GM23338 (cell line): ENCODE results near the gene HEXB. TPM values are rescaled to one million over a fixed set of nuclear protein-coding genes. Genes with fewer than 3 reads are reported as not detected.
A peak's percentile ranks its signal among the peaks of the same experiment; 100 is the strongest.

Source experiments
- ATAC-seq: fragments of 200-7000 bp; cut with Tn5 transposase; 3 replicates; pipeline ENCODE4 v1.9.1; 2020
- DNase-seq: peaks from one replicate; pipeline ENCODE4 v3.0.0-alpha.2; 2015; ENCODE audit warnings: low spot score
- H2AFZ ChIP-seq: fragments of 200-600 bp; sonication (generic); 2 replicates; pipeline ENCODE4 v1.8.0; 2016; ENCODE audit warnings: antibody characterized with exemption, mild to moderate bottlenecking, moderate library complexity
- H3F3A ChIP-seq: fragments of 200-600 bp; sonication (generic); replicated peaks from 2 replicates; pipeline ENCODE4 v1.8.0; 2017; ENCODE audit warnings: antibody characterized with exemption, mixed run types, low read depth
- H3K27ac ChIP-seq: fragments of 200-600 bp; sonication (generic); 2 replicates; pipeline ENCODE4 v1.6.1; 2016; ENCODE audit warnings: low read depth
- H3K27me3 ChIP-seq: fragments of 200-600 bp; sonication (generic); 2 replicates; pipeline ENCODE4 v1.8.0; 2016; ENCODE audit warnings: mild to moderate bottlenecking, mixed run types, moderate library complexity; ENCODE audit not compliant: insufficient read depth
- H3K36me3 ChIP-seq: fragments of 200-600 bp; sonication (generic); 2 replicates; pipeline ENCODE4 v1.8.0; 2016; ENCODE audit warnings: mild to moderate bottlenecking; ENCODE audit not compliant: insufficient read depth
- H3K4me1 ChIP-seq: fragments of 200-600 bp; sonication (generic); 2 replicates; pipeline ENCODE4 v1.8.0; 2016; ENCODE audit warnings: mild to moderate bottlenecking, moderate library complexity; ENCODE audit not compliant: insufficient read depth
- H3K4me2 ChIP-seq: fragments of 200-600 bp; sonication (generic); 2 replicates; pipeline ENCODE4 v1.7.1; 2017; ENCODE audit warnings: mixed run types
- H3K4me3 ChIP-seq: fragments of 200-600 bp; sonication (generic); 2 replicates; pipeline ENCODE4 v1.6.1; 2016; ENCODE audit warnings: mixed run types
- H3K79me2 ChIP-seq: fragments of 200-600 bp; sonication (generic); replicated peaks from 2 replicates; pipeline ENCODE4 v1.8.0; 2017; ENCODE audit warnings: mild to moderate bottlenecking; ENCODE audit not compliant: insufficient read depth
- H3K9me2 ChIP-seq: fragments of 200-600 bp; sonication (generic); 2 replicates; pipeline ENCODE4 v1.8.0; 2017; ENCODE audit not compliant: insufficient read depth
- H4K20me1 ChIP-seq: fragments of 200-600 bp; sonication (generic); replicated peaks from 2 replicates; pipeline ENCODE4 v1.8.0; 2017; ENCODE audit warnings: mild to moderate bottlenecking; ENCODE audit not compliant: insufficient read depth
- H3K27ac Mint-ChIP-seq: 2 replicates; pipeline ENCODE4 v1.8.0; 2020; ENCODE audit warnings: inconsistent platforms, mild to moderate bottlenecking, moderate library complexity, mixed read lengths
- H3K27me3 Mint-ChIP-seq: 3 replicates; pipeline ENCODE4 v1.8.0; 2022; ENCODE audit warnings: low read depth, mild to moderate bottlenecking, moderate library complexity, mixed read lengths, inconsistent platforms; ENCODE audit not compliant: insufficient read depth, poor library complexity
- H3K36me3 Mint-ChIP-seq: 3 replicates; pipeline ENCODE4 v1.8.0; 2021; ENCODE audit warnings: low read depth, mild to moderate bottlenecking, inconsistent platforms, moderate library complexity, mixed read lengths
- H3K4me1 Mint-ChIP-seq: 3 replicates; pipeline ENCODE4 v1.8.0; 2020; ENCODE audit warnings: mild to moderate bottlenecking, inconsistent platforms, mixed read lengths
- H3K4me3 Mint-ChIP-seq: 3 replicates; pipeline ENCODE4 v1.8.0; 2021; ENCODE audit warnings: moderate library complexity, mild to moderate bottlenecking, inconsistent platforms, mixed read lengths
- H3K9me3 Mint-ChIP-seq: 3 replicates; pipeline ENCODE4 v1.8.0; 2020; ENCODE audit warnings: moderate library complexity, mild to moderate bottlenecking, inconsistent platforms, mixed read lengths
- NANOG ChIP-seq: IDR thresholded peaks from 2 replicates; pipeline ENCODE4 v1.6.1; 2016; ENCODE audit warnings: antibody characterized with exemption, borderline replicate concordance
- polyA plus RNA-seq: library from polyadenylated mRNA; unstranded; fragments of >200 nt; fragmentation: Nextera tagmentation; extraction: Ambion mirVana; gene quantifications from 2 replicates; pipeline ENCODE4 v1.2.1, GENCODE V29; 2016
- total RNA-seq: library from RNA; depleted of rRNA; stranded (reverse); fragments of >200 nt; shearing (Covaris generic); gene quantifications from 2 replicates; pipeline ENCODE4 v1.2.3, GENCODE V29; 2014
- TF ChIP-seq, protein P1 (sequence below): fragments of 250-450 bp; sonication (Bioruptor Pico); IDR thresholded peaks from 2 replicates; pipeline ENCODE4 v1.5.0; 2020; ENCODE audit warnings: mild to moderate bottlenecking, moderate library complexity
- TF ChIP-seq, protein P2 (sequence below): IDR thresholded peaks from one replicate; pipeline ENCODE4 v1.6.1; 2018; ENCODE audit warnings: antibody characterized with exemption; ENCODE audit not compliant: unreplicated experiment
- TF ChIP-seq, protein P3 (sequence below), 2 experiments: fragments of 200-600 bp in 1 of 2; sonication (generic) in 1 of 2; conservative IDR thresholded peaks; 2 replicates each; pipeline versions ENCODE4 v1.5.1 to v1.6.1; 2016 to 2017; ENCODE audit warnings: antibody characterized with exemption in 2 of 2, low read depth in 2 of 2, mild to moderate bottlenecking in 2 of 2, moderate library complexity in 1 of 2

Gene HEXB
- total and polyA plus RNA-seq, 2 experiments from 2014 or later = 49.2 to 70.8 TPM

DNA sequence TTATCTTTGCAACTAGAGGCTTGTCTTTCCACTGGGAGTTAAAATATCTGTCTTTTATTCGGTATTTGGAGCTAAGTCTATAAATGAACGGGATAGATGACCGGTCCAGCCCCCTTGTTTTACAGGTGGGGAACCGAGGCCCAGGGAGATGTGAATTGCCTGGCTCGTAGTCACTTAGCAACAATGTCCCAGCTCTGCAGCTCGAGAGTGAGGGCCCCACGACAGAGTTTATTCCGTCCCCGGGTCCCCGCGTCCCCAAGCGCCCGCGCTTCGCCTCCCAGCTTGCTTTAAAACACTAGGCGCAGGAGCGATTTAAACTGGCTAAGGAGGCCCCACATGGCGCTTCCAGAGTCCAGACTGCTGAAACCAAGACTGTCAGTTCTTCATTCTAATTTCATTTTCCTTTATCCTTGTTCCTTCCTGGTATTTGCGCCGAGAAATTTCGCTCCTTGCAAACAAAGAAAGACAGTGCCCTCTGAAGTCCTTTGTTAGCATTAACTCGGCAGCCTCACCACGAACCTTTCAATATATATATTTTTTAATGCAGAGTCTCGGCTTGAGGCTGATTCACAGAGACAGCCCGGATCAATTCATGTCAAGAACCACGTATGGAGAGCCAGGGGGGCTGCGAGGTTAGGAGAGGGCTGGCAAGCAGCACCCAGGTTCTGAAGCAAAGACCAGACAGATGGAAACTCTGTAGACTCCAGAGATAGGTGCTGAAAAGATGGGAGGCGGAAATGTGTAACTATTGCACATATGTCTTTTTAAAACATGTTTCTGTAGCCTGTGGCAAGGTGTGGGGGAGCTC is 43.1 kb upstream of the HEXB start (continued):
- TF ChIP-seq, protein P1, sequence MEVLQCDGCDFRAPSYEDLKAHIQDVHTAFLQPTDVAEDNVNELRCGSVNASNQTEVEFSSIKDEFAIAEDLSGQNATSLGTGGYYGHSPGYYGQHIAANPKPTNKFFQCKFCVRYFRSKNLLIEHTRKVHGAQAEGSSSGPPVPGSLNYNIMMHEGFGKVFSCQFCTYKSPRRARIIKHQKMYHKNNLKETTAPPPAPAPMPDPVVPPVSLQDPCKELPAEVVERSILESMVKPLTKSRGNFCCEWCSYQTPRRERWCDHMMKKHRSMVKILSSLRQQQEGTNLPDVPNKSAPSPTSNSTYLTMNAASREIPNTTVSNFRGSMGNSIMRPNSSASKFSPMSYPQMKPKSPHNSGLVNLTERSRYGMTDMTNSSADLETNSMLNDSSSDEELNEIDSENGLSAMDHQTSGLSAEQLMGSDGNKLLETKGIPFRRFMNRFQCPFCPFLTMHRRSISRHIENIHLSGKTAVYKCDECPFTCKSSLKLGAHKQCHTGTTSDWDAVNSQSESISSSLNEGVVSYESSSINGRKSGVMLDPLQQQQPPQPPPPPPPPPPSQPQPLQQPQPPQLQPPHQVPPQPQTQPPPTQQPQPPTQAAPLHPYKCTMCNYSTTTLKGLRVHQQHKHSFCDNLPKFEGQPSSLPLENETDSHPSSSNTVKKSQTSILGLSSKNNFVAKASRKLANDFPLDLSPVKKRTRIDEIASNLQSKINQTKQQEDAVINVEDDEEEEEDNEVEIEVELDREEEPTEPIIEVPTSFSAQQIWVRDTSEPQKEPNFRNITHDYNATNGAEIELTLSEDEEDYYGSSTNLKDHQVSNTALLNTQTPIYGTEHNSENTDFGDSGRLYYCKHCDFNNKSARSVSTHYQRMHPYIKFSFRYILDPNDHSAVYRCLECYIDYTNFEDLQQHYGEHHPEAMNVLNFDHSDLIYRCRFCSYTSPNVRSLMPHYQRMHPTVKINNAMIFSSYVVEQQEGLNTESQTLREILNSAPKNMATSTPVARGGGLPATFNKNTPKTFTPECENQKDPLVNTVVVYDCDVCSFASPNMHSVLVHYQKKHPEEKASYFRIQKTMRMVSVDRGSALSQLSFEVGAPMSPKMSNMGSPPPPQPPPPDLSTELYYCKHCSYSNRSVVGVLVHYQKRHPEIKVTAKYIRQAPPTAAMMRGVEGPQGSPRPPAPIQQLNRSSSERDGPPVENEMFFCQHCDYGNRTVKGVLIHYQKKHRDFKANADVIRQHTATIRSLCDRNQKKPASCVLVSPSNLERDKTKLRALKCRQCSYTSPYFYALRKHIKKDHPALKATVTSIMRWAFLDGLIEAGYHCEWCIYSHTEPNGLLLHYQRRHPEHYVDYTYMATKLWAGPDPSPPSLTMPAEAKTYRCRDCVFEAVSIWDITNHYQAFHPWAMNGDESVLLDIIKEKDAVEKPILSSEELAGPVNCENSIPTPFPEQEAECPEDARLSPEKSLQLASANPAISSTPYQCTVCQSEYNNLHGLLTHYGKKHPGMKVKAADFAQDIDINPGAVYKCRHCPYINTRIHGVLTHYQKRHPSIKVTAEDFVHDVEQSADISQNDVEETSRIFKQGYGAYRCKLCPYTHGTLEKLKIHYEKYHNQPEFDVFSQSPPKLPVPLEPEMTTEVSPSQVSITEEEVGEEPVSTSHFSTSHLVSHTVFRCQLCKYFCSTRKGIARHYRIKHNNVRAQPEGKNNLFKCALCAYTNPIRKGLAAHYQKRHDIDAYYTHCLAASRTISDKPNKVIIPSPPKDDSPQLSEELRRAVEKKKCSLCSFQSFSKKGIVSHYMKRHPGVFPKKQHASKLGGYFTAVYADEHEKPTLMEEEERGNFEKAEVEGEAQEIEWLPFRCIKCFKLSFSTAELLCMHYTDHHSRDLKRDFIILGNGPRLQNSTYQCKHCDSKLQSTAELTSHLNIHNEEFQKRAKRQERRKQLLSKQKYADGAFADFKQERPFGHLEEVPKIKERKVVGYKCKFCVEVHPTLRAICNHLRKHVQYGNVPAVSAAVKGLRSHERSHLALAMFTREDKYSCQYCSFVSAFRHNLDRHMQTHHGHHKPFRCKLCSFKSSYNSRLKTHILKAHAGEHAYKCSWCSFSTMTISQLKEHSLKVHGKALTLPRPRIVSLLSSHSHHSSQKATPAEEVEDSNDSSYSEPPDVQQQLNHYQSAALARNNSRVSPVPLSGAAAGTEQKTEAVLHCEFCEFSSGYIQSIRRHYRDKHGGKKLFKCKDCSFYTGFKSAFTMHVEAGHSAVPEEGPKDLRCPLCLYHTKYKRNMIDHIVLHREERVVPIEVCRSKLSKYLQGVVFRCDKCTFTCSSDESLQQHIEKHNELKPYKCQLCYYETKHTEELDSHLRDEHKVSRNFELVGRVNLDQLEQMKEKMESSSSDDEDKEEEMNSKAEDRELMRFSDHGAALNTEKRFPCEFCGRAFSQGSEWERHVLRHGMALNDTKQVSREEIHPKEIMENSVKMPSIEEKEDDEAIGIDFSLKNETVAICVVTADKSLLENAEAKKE (CRISPR knock-in tag) = no peak

DNA sequence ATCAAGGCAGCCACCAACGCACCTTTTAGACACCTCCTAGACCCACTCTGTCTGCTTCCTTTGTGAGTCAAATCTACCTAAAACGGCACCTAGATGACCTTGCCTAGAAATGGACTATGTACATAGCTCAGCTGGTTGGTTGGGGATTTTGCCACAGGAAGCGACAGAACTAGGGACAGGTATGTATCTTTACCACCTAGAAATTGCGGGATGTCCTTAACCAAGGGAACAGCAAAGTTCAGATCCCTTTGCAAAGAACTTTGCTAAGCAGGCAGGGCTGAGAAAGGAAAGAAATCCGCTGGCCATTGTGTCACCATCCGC is 42.5 kb upstream of the HEXB start:
- no peaks in the 10 kb centered on the region for H3K9me3 Mint-ChIP-seq
- peaks cover 20% of the 10 kb centered on the region for H4K20me1 ChIP-seq
- H3K27ac Mint-ChIP-seq = no peak overlapping the region
- no peaks in the 10 kb centered on the region; the same call in 2 of the 3 replicates for H3K36me3 Mint-ChIP-seq
- ATAC-seq (no peak), DNase-seq (no peak)
- peak overlapping the region; percentile 98 for H2AFZ ChIP-seq
- peak overlapping the region; percentile 99 for H3K4me3 ChIP-seq
- H3K27me3 ChIP-seq = peaks cover 43% of the 10 kb centered on the region
- TF ChIP-seq, protein P2, sequence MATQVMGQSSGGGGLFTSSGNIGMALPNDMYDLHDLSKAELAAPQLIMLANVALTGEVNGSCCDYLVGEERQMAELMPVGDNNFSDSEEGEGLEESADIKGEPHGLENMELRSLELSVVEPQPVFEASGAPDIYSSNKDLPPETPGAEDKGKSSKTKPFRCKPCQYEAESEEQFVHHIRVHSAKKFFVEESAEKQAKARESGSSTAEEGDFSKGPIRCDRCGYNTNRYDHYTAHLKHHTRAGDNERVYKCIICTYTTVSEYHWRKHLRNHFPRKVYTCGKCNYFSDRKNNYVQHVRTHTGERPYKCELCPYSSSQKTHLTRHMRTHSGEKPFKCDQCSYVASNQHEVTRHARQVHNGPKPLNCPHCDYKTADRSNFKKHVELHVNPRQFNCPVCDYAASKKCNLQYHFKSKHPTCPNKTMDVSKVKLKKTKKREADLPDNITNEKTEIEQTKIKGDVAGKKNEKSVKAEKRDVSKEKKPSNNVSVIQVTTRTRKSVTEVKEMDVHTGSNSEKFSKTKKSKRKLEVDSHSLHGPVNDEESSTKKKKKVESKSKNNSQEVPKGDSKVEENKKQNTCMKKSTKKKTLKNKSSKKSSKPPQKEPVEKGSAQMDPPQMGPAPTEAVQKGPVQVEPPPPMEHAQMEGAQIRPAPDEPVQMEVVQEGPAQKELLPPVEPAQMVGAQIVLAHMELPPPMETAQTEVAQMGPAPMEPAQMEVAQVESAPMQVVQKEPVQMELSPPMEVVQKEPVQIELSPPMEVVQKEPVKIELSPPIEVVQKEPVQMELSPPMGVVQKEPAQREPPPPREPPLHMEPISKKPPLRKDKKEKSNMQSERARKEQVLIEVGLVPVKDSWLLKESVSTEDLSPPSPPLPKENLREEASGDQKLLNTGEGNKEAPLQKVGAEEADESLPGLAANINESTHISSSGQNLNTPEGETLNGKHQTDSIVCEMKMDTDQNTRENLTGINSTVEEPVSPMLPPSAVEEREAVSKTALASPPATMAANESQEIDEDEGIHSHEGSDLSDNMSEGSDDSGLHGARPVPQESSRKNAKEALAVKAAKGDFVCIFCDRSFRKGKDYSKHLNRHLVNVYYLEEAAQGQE = no peak
- TF ChIP-seq, protein P3, sequence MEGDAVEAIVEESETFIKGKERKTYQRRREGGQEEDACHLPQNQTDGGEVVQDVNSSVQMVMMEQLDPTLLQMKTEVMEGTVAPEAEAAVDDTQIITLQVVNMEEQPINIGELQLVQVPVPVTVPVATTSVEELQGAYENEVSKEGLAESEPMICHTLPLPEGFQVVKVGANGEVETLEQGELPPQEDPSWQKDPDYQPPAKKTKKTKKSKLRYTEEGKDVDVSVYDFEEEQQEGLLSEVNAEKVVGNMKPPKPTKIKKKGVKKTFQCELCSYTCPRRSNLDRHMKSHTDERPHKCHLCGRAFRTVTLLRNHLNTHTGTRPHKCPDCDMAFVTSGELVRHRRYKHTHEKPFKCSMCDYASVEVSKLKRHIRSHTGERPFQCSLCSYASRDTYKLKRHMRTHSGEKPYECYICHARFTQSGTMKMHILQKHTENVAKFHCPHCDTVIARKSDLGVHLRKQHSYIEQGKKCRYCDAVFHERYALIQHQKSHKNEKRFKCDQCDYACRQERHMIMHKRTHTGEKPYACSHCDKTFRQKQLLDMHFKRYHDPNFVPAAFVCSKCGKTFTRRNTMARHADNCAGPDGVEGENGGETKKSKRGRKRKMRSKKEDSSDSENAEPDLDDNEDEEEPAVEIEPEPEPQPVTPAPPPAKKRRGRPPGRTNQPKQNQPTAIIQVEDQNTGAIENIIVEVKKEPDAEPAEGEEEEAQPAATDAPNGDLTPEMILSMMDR (conservative IDR thresholded peaks at IDR 0.05; ENCODE audit: low read depth in 2 of 2) = no peak
- no peak for TF ChIP-seq NANOG
- peaks cover 28% of the 10 kb centered on the region for H3K4me1 ChIP-seq
- H3K4me1 Mint-ChIP-seq = peaks cover 30% of the 10 kb centered on the region
- peaks cover 24% of the 10 kb centered on the region for H3K79me2 ChIP-seq
- H3K4me2 ChIP-seq = peak overlapping the region; percentile 99
- no peaks in the 10 kb centered on the region for H3K9me2 ChIP-seq
- no peak overlapping the region for H3K27ac ChIP-seq
- H3K36me3 ChIP-seq = no peaks in the 10 kb centered on the region
- H3F3A ChIP-seq = 0 out of 2 replicates have a peak, but pooled peaks cover 6% of the 10 kb centered on the region
- H3K27me3 Mint-ChIP-seq = peaks cover 13% of the 10 kb centered on the region
- peak overlapping the region; percentile 95; the same call in 2 of the 3 replicates for H3K4me3 Mint-ChIP-seq
